GM12878 (cell line): Measurements from ENCODE around the gene ZACN.

Experiments
- CHD4 ChIP-seq: fragments of 200-600 bp; sonication (generic); IDR thresholded peaks from 2 replicates; pipeline ENCODE4 v1.6.1; 2016; ENCODE audit warnings: mild to moderate bottlenecking
- CTCF ChIP-seq, 3 experiments: IDR thresholded peaks in 2 of 3; conservative IDR thresholded peaks in 1 of 3; 2 replicates each; pipeline ENCODE4 v1.5.1; 2011; ENCODE audit warnings: low read depth in 3 of 3, low read length in 3 of 3, mild to moderate bottlenecking in 3 of 3, control low read depth in 2 of 3, moderate library complexity in 2 of 3, inconsistent platforms in 1 of 3, mixed read lengths in 1 of 3; ENCODE audit not compliant: control insufficient read depth in 2 of 3, insufficient read depth in 1 of 3; ENCODE audit errors: extremely low read depth in 1 of 3
- PAX8 ChIP-seq: fragments of 450-650 bp; IDR thresholded peaks from 2 replicates; pipeline ENCODE4 v1.6.1; 2017; ENCODE audit warnings: mild to moderate bottlenecking, moderate library complexity
- PML ChIP-seq: IDR thresholded peaks from 2 replicates; pipeline ENCODE4 v1.6.1; 2012; ENCODE audit warnings: low read length, inconsistent platforms
- POLR2A ChIP-seq: IDR thresholded peaks from 2 replicates; pipeline ENCODE4 v1.6.1; 2011; ENCODE audit warnings: low read depth, mild to moderate bottlenecking, low read length
- RELA ChIP-seq: fragments of 450-650 bp; IDR thresholded peaks from 2 replicates; pipeline ENCODE4 v1.8.0; 2014; ENCODE audit warnings: borderline replicate concordance; ENCODE audit not compliant: partially characterized antibody
- ZZZ3 ChIP-seq: IDR thresholded peaks from 2 replicates; pipeline ENCODE4 v1.6.1; 2011; ENCODE audit warnings: low read depth; ENCODE audit not compliant: control insufficient read depth, insufficient read length
- TF ChIP-seq, protein P1 (sequence below): IDR thresholded peaks from 2 replicates; pipeline ENCODE4 v1.6.1; 2011; ENCODE audit warnings: low read depth, mild to moderate bottlenecking, low read length, moderate library complexity, borderline replicate concordance; ENCODE audit errors: extremely low read depth
- TF ChIP-seq, protein P2 (sequence below): fragments of 450-650 bp; IDR thresholded peaks from 2 replicates; pipeline ENCODE4 v1.6.1; 2016; ENCODE audit warnings: mild to moderate bottlenecking
- TF ChIP-seq, protein P3 (sequence below): fragments of 150-350 bp; IDR thresholded peaks from 2 replicates; pipeline ENCODE4 v1.6.1; 2014; ENCODE audit warnings: mild to moderate bottlenecking, low read depth, low read length

DNA sequence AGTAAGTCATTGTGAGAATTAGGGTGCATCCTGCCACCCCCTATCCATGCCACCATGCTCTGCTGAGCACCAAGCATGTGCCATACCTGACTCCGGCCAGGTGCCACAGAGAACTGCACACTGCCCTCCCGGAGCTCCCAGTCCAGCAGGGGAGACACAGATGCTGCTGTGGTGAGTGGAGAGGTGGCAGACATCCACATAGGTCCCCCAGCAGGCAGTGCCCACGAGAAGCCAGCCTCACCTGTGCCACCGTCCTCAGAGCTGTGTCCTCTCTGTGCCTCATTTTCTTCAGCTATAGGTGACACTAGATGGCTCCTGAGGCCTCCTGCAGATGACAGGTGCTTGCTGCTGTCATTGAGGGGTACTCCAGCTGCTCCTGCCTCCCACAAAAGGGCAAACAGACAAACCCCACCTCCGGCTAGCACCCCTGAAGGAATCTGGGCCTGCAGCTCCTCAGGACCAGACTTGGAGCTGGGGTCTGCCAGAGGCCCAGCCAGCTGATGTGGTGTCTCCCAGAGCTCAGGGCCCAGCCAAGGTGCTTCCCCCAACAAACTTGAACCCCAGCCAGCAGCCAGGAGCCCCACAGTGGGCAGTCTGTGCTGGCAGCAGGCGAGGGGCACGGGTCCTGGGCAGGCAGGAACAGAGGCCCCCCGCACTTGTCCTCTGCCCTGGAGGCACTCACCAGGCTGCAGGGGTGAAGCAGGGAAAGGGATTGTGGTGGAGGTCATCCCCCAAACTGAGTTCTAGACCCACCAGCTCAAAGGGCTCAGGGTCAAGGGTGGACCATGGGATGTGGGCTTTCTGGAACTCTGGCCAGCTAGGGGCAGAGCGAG is 45.0 kb downstream of the ZACN start:
- TF ChIP-seq POLR2A (no peak), CHD4 (no peak), PAX8 (no peak), CTCF (IDR thresholded peaks at IDR 0.05 in 2 of 3, conservative IDR thresholded peaks at IDR 0.05 in 1 of 3; ENCODE audit: control insufficient read depth in 2 of 3, extremely low read depth in 1 of 3, insufficient read depth in 1 of 3, low read depth in 3 of 3, low read length in 3 of 3) (peak in 1 of 3 experiments; percentile 25; a peak in 2 of 6 replicates), RELA (no peak), ZZZ3 (no peak), PML (no peak)
- TF ChIP-seq, protein P1, sequence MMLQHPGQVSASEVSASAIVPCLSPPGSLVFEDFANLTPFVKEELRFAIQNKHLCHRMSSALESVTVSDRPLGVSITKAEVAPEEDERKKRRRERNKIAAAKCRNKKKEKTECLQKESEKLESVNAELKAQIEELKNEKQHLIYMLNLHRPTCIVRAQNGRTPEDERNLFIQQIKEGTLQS, result no peak
- TF ChIP-seq, protein P2, sequence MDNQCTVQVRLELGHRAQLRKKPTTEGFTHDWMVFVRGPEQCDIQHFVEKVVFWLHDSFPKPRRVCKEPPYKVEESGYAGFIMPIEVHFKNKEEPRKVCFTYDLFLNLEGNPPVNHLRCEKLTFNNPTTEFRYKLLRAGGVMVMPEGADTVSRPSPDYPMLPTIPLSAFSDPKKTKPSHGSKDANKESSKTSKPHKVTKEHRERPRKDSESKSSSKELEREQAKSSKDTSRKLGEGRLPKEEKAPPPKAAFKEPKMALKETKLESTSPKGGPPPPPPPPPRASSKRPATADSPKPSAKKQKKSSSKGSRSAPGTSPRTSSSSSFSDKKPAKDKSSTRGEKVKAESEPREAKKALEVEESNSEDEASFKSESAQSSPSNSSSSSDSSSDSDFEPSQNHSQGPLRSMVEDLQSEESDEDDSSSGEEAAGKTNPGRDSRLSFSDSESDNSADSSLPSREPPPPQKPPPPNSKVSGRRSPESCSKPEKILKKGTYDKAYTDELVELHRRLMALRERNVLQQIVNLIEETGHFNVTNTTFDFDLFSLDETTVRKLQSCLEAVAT, result no peak
- TF ChIP-seq, protein P3, sequence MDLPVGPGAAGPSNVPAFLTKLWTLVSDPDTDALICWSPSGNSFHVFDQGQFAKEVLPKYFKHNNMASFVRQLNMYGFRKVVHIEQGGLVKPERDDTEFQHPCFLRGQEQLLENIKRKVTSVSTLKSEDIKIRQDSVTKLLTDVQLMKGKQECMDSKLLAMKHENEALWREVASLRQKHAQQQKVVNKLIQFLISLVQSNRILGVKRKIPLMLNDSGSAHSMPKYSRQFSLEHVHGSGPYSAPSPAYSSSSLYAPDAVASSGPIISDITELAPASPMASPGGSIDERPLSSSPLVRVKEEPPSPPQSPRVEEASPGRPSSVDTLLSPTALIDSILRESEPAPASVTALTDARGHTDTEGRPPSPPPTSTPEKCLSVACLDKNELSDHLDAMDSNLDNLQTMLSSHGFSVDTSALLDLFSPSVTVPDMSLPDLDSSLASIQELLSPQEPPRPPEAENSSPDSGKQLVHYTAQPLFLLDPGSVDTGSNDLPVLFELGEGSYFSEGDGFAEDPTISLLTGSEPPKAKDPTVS, result no peak
